ENCODE results near the gene MME.

MME gene

GRCh38 chr3:155169197-155169596, 89.1 kb downstream of the MME start:
- Histone ChIP-seq H3K27ac (ENCODE audit: poor library complexity, severe bottlenecking) (no peak overlapping the region), H3K4me1 (ENCODE audit: insufficient read depth, poor library complexity, severe bottlenecking) (no peaks in the 10 kb centered on the region), H3K27me3 (ENCODE audit: insufficient read depth, poor library complexity, severe bottlenecking) (no peaks in the 10 kb centered on the region), H3K36me3 (ENCODE audit: low read depth) (no peaks in the 10 kb centered on the region; the same call in 1 of the 2 replicates), H3K9me3 (ENCODE audit: severe bottlenecking) (no peaks in the 10 kb centered on the region), H3K4me3 (ENCODE audit: severe bottlenecking) (no peak overlapping the region)
- TF ChIP-seq CTCF (IDR thresholded peaks at IDR 0.05; ENCODE audit: poor library complexity, severe bottlenecking), result no peak
- ATAC-seq (ENCODE audit: low read depth) (no peak), DNase-seq (ENCODE audit: low spot score) (no peak)

- Histone ChIP-seq H3K4me1 (ENCODE audit: insufficient read depth, poor library complexity, severe bottlenecking) (no peaks in the 10 kb centered on the region), H3K9me3 (ENCODE audit: severe bottlenecking) (no peaks in the 10 kb centered on the region), H3K27ac (ENCODE audit: poor library complexity, severe bottlenecking) (no peak overlapping the region), H3K36me3 (ENCODE audit: low read depth) (no peaks in the 10 kb centered on the region; the same call in 1 of the 2 replicates), H3K4me3 (ENCODE audit: severe bottlenecking) (no peak overlapping the region), H3K27me3 (ENCODE audit: insufficient read depth, poor library complexity, severe bottlenecking) (no peaks in the 10 kb centered on the region)
- TF ChIP-seq CTCF (IDR thresholded peaks at IDR 0.05; ENCODE audit: poor library complexity, severe bottlenecking), result no peak
- no peak for ATAC-seq (ENCODE audit: low read depth)
- no peak for DNase-seq (ENCODE audit: low spot score)
Measured at GRCh38 chr3:155173771-155174170, 93.7 kb downstream of the MME start.

- H3K9me3 ChIP-seq (ENCODE audit: severe bottlenecking), result no peaks in the 10 kb centered on the region
- H3K4me1 ChIP-seq (ENCODE audit: insufficient read depth, poor library complexity, severe bottlenecking), result no peaks in the 10 kb centered on the region
- no peak overlapping the region for H3K27ac ChIP-seq (ENCODE audit: poor library complexity, severe bottlenecking)
- ATAC-seq (ENCODE audit: low read depth) (no peak), DNase-seq (ENCODE audit: low spot score) (no peak)
- TF ChIP-seq CTCF (IDR thresholded peaks at IDR 0.05; ENCODE audit: poor library complexity, severe bottlenecking), result no peak
- no peaks in the 10 kb centered on the region for H3K27me3 ChIP-seq (ENCODE audit: insufficient read depth, poor library complexity, severe bottlenecking)
- no peaks in the 10 kb centered on the region for H3K36me3 ChIP-seq (ENCODE audit: low read depth)
- H3K4me3 ChIP-seq (ENCODE audit: severe bottlenecking), result no peak overlapping the region
Measured at GRCh38 chr3:155178810-155179436, 98.8 kb downstream of the MME start.

GRCh38 chr3:155179437-155179827, 99.3 kb downstream of the MME start:
- no peaks in the 10 kb centered on the region for H3K9me3 ChIP-seq (ENCODE audit: severe bottlenecking)
- no peaks in the 10 kb centered on the region for H3K4me1 ChIP-seq (ENCODE audit: insufficient read depth, poor library complexity, severe bottlenecking)
- no peaks in the 10 kb centered on the region for H3K27me3 ChIP-seq (ENCODE audit: insufficient read depth, poor library complexity, severe bottlenecking)
- no peak overlapping the region for H3K27ac ChIP-seq (ENCODE audit: poor library complexity, severe bottlenecking)
- DNase-seq (ENCODE audit: low spot score) (no peak), ATAC-seq (ENCODE audit: low read depth) (no peak)
- TF ChIP-seq CTCF (IDR thresholded peaks at IDR 0.05; ENCODE audit: poor library complexity, severe bottlenecking), result no peak
- H3K4me3 ChIP-seq (ENCODE audit: severe bottlenecking), result no peak overlapping the region
- H3K36me3 ChIP-seq (ENCODE audit: low read depth), result no peaks in the 10 kb centered on the region

- no peaks in the 10 kb centered on the region for H3K4me1 ChIP-seq (ENCODE audit: insufficient read depth, poor library complexity, severe bottlenecking)
- H3K36me3 ChIP-seq (ENCODE audit: low read depth), result no peaks in the 10 kb centered on the region
- no peak for DNase-seq (ENCODE audit: low spot score)
- H3K4me3 ChIP-seq (ENCODE audit: severe bottlenecking), result no peak overlapping the region
- no peak for ATAC-seq (ENCODE audit: low read depth)
- H3K27ac ChIP-seq (ENCODE audit: poor library complexity, severe bottlenecking), result no peak overlapping the region
- H3K9me3 ChIP-seq (ENCODE audit: severe bottlenecking), result no peaks in the 10 kb centered on the region
- TF ChIP-seq CTCF (IDR thresholded peaks at IDR 0.05; ENCODE audit: poor library complexity, severe bottlenecking), result no peak
- H3K27me3 ChIP-seq (ENCODE audit: insufficient read depth, poor library complexity, severe bottlenecking), result no peaks in the 10 kb centered on the region
Measured at GRCh38 chr3:155179966-155180757, 100.0 kb downstream of the MME start.
